ENCODE results near the gene FAM83C. TPM values are rescaled to one million over a fixed set of nuclear protein-coding genes. Genes with fewer than 3 reads are reported as not detected.
"Not testable (repeated sequence)": the region's sequence is repeated elsewhere in the genome, so short reads cannot be mapped to it uniquely, and the experiment has no call there.

FAM83C gene
- total RNA-seq, 2 donors from 2014 or later: 0.20 TPM; not detected in 1

GRCh38 chr20:35252598-35252997, 39.6 kb downstream of the FAM83C start:
- intact Hi-C loops (cut with DNase I, micrococcal nuclease); DNase-seq: not testable (repeated sequence)
- ATAC-seq: peak; percentile 52

DNA sequence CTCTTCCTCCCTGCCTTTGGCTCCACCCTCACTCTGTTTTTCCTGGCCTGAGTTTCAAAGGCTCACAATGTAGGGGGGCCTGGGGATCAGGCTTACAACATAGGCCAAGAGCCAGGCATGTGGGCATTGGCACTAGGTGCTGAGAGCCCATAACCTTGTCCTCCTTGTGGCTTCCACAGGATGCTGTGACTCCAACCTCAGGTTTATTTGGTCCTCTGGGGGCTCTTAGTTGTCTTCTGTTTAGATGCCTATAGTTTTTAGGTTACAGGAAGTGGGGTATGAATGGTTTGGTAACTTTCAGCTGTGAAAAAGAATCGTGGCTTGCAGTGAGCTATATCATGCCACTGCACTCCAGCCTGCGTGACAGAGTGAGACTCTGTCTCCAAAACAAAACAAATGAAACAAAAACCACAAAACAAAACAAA, 40.2 kb downstream of the FAM83C start:
- intact Hi-C loops (cut with DNase I, micrococcal nuclease): no loop called here
- no peak for DNase-seq
- ATAC-seq: peak; percentile 27

DNA sequence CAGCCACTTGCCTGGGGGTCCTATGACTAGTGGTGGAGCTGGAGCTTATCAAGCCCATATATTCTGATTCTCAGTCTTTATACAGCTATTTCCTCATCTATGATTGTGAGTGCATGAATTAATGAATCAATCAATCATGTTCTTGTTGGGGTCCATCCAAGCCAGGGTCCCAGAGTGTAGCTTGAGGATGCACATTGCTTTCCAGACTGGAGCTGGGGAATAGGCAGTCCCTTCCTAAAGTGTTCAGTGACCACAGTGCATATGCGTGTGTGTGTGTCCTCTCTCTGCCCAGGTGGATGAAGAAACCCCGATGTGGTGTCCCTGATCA, 40.6 kb downstream of the FAM83C start:
- no peak for DNase-seq
- intact Hi-C loops (cut with DNase I, micrococcal nuclease): no loop called here
- no peak for ATAC-seq

DNA sequence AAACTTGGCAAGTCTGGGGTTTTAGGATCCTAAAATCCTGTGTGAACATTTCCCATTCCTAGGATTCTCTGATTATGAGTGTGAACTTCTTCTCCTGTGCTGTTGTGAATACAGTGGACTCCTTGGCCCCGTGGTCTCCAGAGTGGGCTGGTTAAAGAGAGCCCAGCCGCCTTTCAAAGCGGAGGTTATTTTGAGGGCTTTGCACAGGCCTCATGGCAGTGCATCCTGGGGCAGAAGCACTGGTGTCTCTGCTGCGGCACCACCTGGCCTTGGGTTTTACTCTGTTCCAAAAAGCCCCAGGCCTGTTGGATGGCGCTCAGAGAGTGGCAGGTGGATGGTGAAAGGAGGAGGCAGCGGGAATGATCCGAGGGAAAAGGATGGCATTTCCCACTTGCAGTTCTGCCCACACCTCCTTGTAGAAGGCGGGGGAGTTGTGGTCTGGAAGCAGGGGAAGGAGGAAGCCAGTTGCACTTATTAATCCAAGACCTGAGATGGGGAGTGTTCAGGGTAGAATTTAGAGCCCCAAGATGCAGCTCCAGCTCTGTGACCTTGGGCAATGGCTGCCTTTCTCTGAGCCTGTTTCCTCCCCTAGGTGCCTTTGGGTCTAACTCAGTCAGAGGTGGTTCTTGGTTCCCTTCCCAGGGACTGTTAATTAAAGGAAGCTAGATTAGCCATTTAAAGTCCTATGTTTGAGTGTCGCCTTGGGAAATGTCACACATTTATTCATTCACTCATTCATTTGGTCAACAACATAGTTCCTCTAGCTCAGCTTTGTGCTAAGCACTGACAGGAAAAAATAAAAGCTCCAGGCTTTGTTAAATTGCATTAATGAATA, 43.4 kb downstream of the FAM83C start:
- ATAC-seq (no peak), DNase-seq (no peak)
- intact Hi-C loops (cut with DNase I, micrococcal nuclease): no loop called here

DNA sequence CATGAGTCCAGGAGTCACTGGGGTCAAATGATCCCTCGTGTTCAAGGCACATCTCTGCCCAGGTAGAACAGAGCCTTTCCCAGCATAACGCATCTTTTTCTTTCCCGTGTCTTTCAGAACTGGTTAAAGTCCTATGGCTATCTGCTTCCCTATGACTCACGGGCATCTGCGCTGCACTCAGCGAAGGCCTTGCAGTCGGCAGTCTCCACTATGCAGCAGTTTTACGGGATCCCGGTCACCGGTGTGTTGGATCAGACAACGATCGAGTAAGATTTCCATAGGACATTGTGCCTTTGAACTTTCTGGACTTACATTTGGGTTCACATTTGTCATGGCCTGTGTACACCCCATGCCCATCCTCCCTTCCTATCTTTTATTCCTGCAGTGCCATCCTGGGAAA, 45.5 kb downstream of the FAM83C start:
- ATAC-seq (no peak), DNase-seq (no peak)
- intact Hi-C loops (cut with DNase I, micrococcal nuclease): no loop called here

DNA sequence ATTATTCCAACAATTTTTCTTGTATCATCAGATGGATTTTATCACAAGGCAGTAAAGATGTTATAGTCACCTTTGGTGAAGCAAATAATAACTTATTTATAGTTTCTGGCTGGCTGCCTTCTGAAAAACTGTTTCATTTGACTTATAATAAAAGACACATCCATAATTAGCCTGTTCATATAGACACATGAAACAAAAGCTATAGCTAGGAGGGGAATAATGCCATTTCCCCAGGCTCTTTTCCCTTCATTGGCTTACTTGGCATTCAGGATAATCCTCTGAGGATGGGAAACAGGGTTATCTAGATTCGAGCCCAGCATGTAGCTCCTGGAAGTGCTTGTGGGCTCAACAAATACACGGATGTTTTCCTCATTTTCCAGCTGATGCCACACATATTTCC, 48.2 kb downstream of the FAM83C start:
- ATAC-seq (no peak), DNase-seq (no peak)
- intact Hi-C loops (cut with DNase I, micrococcal nuclease): no loop called here

DNA sequence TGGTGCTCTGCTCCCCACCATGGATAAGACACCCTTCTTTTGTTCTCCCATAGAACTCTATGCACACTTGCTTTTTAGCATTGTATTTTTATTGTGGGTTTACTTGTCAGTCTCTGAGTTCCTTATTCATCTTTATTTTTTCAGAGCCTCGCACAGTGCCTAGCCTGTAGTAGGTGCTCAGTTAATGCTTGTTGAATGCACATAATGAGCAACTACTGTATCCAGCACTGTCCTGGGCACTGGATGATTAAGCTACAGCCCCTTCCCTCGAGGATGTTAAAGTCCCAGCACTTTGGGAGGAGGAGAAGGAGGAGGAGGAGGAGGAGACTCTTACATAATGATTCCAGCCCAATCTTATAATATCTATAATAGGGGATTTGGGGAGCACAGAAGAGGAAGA, 48.9 kb downstream of the FAM83C start:
- ATAC-seq (no peak), DNase-seq (no peak)
- intact Hi-C loops (cut with DNase I, micrococcal nuclease): no loop called here

DNA sequence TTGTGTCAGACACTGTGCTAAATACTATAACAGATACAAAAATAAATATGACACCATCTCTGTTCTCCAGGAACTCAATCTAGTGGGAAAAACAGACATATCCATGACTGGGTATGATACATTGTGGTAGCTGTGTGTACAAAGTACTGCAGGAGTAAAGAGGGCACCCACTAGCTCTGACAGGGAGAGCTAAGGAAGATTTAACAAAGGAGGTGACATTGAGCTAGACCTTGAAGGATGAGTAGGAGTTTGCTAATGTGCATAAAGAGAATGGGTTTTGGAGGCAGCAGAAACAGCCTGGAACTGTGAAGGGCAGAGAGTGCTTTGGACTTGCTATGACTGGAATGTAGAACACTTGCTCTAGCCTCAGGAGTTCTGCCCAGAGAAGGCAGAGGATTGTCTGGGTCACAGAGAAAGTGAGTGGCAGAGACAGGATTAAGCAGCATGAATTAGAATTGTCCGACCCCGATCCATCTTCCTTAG, 51.4 kb downstream of the FAM83C start:
- intact Hi-C loops (cut with DNase I, micrococcal nuclease): no loop called here
- DNase-seq (no peak), ATAC-seq (no peak)

DNA sequence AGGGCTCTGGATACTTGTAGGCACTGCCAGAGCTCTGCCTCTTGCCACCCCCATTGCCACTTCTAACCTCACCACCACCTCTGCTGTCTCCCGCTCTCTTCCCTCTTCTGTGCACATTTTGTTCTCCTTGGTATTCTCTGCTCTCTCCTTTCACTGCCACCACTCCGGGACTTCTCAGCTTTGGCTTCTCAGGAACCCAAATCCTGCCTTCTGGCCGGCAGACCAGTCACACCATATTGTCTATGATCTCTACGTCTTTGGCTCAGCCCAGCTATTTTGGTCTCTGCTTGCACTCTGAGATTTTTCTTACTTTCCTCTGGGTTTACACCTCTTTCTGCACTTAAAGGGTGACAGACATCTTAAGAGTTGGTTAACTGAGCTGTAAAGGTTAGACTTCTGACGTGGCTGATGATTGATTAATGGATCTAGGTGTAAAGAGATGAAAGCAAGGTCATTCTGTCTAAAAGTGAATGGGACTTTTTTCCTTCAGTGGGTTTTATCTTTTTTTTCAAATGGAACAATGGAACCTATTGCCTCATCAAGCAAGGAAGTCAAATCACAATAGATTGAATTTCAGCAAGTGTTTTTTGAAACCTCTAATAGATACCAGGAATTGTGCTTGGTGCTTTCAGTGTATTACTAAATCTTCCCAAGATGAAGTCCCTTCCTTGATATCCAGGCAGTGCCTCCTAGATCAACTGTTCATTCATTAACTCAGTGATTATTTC, 52.0 kb downstream of the FAM83C start:
- no peak for ATAC-seq
- no peak for DNase-seq
- intact Hi-C loops (cut with DNase I, micrococcal nuclease): no loop called here

DNA sequence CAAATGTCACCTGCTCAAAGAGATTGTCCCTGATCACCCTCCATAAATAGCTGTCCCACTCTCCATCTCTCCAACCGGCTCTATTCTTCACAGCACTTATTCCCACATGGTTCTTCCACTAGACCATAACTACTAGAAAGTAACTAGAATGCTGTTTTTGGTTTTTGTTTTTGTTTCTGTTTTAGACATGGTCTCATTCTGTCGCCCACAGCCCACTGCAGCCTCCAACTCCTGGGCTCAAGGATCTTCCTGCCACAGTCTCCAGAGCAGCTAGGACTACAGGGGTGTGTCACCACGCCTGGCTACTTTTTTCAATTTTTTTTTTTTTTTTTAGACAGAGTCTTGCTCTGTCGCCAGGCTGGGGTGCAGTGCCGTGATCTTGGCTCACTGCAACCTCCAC, 53.5 kb downstream of the FAM83C start:
- intact Hi-C loops (cut with DNase I, micrococcal nuclease): no loop called here
- ATAC-seq: no peak
- no peak for DNase-seq

- intact Hi-C loops (cut with DNase I, micrococcal nuclease): no loop called here
- no peak for ATAC-seq
- no peak for DNase-seq
Measured at GRCh38 chr20:35238170-35238569, 54.1 kb downstream of the FAM83C start.

- ATAC-seq: no peak
- DNase-seq: no peak
- intact Hi-C loops (cut with DNase I, micrococcal nuclease): no loop called here
Measured at GRCh38 chr20:35237486-35237885, 54.7 kb downstream of the FAM83C start.

- ATAC-seq (no peak), DNase-seq (no peak)
- intact Hi-C loops (cut with DNase I, micrococcal nuclease): no loop called here
Measured at GRCh38 chr20:35235881-35236280, 56.3 kb downstream of the FAM83C start.

Other genes with a start within 250 kb of the FAM83C start
- 10 to 100 TPM; 58.9 to 60.6 TPM for gene TRPC4AP, start 199.6 kb downstream of the FAM83C start, total RNA-seq
- 10 to 100 TPM; 26.4 to 29.7 TPM for gene EDEM2, start 145.1 kb downstream of the FAM83C start, total RNA-seq
- gene PROCR, start 120.4 kb downstream of the FAM83C start, total RNA-seq: 1 to 10 TPM; 6.3 to 7.8 TPM
- under 1 TPM; 0.09 to 0.59 TPM for gene MMP24, start 65.7 kb downstream of the FAM83C start, total RNA-seq
- 100 to 1,000 TPM; 109 to 140 TPM for gene MMP24OS, start 14.3 kb downstream of the FAM83C start, total RNA-seq
- gene EIF6, start 7.7 kb downstream of the FAM83C start, total RNA-seq: 100 to 1,000 TPM; 199 to 225 TPM
- 10 to 100 TPM; 57.2 to 63.1 TPM for gene UQCC1, start 119.5 kb upstream of the FAM83C start, total RNA-seq
- gene GDF5, start 145.8 kb upstream of the FAM83C start, total RNA-seq: under 1 TPM in 1 of 2 donors, not detected in 1; 0.47 TPM
- gene CEP250, start 163.2 kb upstream of the FAM83C start, total RNA-seq: 10 to 100 TPM; 22.5 to 23.2 TPM
- not detected for gene C20orf173, start 237.2 kb upstream of the FAM83C start, total RNA-seq
- 100 to 1,000 TPM; 262 to 278 TPM for gene ERGIC3, start 249.7 kb upstream of the FAM83C start, total RNA-seq